Colon (tissue), 2 donors: ENCODE measurements around the gene CLCNKB.
"Not testable (repeated sequence)": the region's sequence is repeated elsewhere in the genome, so short reads cannot be mapped to it uniquely, and the experiment has no call there.

Experiments
- FAIRE-seq: peaks from 2 replicates; lab custom pipeline; 2012; peaks lifted over from hg19 to GRCh38; lab: Jason Lieb, UNC
- donor health status: control.
- donor health status: control.

The CLCNKB gene

DNA sequence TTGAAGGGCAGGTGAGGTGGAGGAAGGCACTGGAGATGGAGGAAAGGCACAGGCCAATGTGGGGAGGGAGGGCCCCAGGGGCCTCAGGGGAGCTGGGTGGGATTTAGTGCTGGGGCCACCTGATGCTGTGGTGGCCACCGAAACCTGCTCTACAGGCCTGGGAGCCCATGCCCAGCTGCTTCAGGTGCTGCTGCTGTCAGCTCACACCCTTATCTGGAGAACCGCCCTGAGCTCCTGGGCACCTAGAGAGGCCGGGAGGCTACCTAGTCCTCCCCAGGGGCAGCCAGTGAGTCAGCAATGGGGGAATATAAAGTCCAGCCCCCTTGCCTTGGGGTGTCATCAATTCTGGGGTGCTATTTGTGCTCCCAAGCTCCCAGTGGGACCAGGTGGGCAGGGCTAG, 17.7 kb downstream of the CLCNKB start:
- no peak for FAIRE-seq

- not testable (repeated sequence) for FAIRE-seq
Observed at GRCh38 chr1:16061989-16062686, 18.6 kb downstream of the CLCNKB start.

DNA sequence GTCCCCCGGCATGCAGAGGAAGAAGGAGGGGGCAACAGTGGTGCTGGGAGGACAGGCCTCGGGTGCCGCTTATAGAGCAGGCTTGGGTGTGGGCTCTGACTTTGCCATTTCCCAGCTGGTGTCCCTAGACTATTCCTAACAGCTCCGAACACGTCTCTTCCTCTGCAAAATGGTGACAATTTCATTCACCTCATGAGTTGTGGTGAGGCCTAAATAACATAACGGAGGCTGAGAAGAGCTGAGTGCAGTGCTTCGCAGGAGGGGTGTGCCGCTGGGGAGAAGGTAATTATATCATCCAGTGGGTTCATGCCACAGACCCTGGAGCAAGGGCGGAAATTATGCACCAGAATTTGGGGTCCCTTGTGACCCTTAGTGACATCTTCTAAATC, 19.1 kb downstream of the CLCNKB start:
- FAIRE-seq, result not testable (repeated sequence)

- FAIRE-seq, result no peak
Observed at GRCh38 chr1:16063226-16063829, 19.7 kb downstream of the CLCNKB start.

DNA sequence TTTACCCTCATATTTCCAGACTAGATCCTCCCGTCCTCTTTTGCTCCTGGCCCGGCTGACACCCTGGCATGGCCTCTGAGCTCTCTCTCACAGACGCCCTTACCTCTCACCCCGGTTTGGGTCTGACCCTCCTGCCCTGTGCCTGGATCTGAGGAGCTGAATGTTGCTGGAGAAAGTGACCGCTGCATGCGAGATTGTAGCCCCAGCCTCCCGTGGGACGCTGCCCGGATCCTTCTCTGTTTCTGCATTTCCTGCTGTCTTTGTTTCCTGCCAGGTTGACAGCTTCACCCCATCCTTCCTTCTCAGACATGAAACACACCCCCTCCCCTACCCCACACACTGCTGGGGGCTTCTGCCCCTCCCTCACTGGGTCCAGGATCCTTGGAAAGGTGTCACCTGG, 20.3 kb downstream of the CLCNKB start:
- no peak for FAIRE-seq

DNA sequence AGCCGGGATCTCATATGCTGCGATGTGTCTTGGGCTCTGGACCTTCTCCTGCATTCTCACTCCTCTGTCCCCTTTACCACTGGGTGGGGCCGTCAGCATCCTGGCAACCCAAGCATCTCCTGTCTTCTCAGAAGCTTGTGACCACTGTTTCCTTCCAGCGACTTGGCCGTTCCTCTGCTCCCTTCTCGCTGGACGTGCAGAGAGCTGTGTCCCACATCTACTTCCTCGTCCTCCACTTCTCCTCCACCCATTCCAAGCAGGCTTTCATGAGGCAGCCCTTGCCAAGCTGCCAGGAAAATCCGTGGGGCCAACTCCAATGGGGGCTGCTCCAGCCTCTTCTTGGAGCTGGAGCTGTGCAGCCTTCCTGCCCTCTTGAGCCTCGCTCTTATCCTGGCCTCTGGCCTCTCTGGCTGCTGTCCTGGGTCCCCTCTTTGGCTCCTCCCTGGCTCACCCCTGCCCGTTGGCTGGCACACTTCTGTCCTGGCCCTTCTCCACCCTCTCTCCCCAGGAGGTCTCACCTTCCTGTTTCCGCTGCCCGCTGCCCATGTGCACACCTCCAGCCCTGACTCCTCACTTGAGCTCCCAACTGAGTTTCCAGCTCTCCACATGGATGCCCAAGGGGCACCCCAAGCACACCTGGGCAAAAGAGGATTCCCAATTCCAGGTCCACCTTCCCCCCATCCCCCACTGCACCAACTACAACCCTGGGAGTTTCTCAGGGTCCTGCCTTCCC, 21.1 kb downstream of the CLCNKB start:
- FAIRE-seq, result no peak

DNA sequence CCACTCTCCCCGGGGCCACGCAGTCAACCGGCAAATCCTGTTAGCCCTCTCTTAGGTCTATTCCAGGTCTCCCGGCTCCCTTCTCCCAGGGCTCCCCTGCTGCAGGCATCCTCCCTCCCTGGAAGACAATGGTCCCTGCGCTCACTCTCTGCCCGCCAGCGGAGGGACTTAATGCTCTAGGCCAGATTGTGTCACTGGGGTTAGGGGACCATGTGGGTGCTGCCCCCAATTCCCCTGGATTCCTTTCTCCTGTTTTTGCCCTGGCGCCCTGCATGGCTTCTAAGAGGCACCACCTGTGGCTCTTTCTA, 21.6 kb downstream of the CLCNKB start:
- no peak for FAIRE-seq

GRCh38 chr1:16066245-16066644, 22.7 kb downstream of the CLCNKB start:
- no peak for FAIRE-seq

GRCh38 chr1:16067127-16067768, 23.7 kb downstream of the CLCNKB start:
- no peak for FAIRE-seq

DNA sequence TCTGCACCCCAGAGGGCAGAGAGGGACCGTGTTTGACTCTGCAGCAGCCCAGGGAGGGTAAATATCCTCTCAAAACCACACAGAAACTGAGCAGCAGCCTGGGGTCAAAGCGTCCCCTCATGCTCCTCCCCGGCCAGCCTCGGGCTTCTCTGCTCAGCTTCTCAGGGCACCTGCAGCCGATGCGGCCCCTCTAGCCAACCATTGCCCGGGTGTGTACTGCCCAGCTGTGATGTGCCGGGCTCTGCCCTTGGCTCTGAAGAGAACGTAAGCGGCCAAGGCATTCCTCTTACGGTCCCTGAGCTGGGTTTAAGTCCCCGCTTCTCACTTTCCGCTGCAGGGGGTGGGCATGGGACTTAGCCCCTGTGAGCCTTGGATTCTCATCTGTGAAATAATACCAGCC, 24.4 kb downstream of the CLCNKB start:
- FAIRE-seq, result no peak

DNA sequence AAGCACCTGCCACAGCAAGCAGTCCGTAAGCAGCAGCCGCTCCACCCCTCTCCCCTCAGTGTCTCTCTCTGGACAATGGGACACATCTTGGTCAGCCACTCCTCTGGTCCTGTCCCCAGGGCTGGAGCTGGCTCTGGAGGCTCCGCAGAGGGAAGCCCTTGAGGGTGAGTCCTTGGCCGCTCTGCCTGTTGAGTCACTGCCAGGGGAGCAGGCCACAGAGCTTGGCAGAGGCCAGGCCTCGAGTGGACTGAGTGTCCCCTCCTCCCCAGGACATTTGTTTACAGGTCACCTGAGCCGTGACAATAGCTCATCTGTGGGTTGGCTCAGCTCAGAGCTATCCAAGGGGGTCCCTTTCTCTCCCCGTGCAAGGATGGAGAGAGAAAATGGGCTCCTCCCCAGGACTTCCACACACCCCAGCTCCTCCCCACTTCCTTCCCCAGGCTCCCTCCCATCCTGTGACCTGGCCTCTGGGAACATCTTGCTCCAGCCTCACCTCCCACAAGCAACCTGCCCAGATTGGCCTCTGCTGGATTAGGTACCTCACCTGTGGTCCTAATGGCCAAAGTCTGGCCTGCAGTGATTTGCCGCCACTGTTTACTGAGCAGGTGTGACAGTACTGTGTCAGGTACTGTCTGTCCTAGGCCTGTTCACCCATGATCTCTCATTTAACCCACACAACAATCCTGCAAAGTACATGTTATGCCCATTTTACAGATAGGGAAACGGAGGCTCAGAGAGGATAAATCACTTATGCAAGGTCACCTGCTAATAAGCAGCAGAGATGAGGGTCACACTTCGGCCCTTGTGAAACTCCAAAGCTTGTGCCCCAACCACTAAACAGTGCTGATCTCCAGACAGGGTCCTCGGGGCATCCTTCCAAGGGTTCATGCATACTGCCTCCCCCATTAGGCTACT, 25.0 kb downstream of the CLCNKB start:
- no peak for FAIRE-seq

- FAIRE-seq, result no peak
Observed at GRCh38 chr1:16070640-16071355, 27.2 kb downstream of the CLCNKB start.

DNA sequence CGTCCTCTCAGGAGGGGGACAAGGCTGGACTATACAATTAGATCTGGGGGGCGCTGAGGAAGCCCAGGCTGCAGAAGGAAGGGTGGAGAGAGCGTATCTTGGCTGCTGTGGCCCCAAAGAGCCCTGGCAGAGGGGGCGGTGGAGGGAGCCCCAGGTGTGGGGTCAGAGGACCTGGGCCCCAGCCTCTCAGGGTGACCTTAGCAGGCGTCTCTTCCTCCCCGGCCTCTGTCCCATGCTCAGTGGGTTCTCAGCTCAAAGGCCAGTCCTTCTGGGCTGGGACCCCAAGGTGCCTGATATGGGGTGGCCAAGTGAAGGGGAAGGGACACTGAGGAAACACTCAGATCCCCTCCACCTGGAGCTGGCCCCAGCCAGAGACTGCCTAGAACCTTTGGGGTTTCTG, 28.0 kb downstream of the CLCNKB start:
- FAIRE-seq, result no peak

DNA sequence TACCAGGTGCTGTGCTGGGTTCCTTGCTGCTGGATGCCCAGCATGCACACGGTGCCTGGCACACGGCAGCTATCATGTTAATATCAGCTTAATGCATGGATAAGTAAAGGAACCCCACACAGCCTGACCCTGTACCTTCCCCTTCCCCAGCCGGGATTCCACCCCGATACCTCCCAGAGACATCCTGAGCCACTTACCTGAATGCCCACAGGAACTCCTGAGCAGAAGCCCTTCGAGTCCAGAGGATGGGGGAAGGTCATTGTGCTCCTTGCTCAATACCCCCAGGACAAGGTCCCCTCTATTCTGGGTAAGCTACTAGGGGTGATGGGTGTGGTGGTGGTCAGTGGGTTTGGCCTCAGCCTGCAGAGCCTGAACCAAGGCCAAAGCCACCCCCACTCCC, 28.5 kb downstream of the CLCNKB start:
- FAIRE-seq, result no peak

GRCh38 chr1:16072616-16073484, 29.3 kb downstream of the CLCNKB start:
- no peak for FAIRE-seq

DNA sequence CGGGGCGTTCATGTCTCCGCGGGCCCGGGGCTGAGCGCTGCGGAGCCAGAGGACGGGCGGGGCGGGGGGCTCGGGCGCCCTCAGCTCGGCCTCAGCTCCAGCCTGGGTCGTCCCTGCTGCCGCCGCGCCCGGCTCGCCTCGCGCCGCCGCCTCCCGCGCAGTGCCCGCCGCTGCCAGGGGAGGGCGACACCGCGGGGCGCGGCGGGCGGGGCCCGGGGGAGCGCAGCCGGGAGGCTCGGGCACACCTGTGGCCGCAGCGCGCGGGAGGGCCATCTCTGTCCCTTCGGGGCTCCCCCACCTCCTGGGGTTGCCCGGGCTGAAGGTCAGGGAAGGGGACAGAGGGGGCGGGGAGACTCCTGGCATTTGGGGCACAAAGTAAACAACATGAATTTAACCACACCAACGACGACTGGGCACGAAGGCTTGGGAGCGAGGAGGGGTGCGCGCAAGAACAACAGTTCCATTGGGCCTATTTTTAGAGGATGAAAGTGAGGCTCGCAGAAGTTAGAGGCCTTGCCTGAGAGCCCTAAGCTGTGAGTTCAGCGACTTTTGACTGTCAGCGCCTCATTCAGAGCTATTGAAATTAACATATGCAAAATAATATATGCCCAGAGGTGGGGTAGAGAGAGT, 30.0 kb downstream of the CLCNKB start, which contains the start of gene FAM131C:
Gene FAM131C, minus strand, starts transcription at position 162 of the 630 bp plus-strand sequence. CDS start 209 bp downstream, outside the sequence.
- FAIRE-seq, result no peak

GRCh38 chr1:16074217-16074616, 30.6 kb downstream of the CLCNKB start:
- no peak for FAIRE-seq

GRCh38 chr1:16075337-16076030, 31.9 kb downstream of the CLCNKB start:
- no peak for FAIRE-seq
